ENCODE results near the gene DOCK1.

The DOCK1 gene

DNA sequence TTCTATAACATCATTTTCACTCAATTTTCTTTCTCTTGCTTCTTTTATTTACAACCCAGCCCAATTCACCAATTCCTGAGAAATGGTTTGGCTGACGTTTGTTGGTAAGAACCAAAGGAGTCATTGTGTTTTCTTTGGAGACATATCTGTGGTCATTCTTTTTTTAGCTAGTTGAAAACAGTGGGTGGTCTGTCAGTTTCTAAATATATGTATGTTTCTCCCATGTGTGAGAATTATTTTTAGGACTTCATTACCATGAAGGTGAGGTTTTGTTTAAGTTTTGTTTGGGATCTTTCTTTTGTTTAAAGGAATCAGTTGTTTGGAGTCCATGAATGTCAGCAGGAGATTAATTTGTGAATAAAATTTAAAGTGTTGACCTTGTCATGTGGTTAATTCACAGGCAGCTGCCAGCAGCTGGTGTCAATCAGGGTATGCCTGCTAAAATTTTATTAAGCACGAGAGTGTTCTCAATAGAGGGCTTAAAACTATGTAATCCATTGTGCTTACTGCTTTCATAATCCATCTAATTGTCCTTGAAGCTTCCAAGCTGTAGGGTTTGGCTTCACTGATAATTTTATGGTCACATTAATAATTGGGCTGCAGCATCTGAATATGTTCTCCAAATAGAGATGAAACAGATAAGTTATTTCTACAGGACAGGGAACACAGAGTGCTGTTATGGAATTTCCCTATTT lies 252.4 kb downstream of the DOCK1 start:
- in situ Hi-C loops (cut with MboI; ENCODE audit: low sequenced_read_pairs): no loop called here

DNA sequence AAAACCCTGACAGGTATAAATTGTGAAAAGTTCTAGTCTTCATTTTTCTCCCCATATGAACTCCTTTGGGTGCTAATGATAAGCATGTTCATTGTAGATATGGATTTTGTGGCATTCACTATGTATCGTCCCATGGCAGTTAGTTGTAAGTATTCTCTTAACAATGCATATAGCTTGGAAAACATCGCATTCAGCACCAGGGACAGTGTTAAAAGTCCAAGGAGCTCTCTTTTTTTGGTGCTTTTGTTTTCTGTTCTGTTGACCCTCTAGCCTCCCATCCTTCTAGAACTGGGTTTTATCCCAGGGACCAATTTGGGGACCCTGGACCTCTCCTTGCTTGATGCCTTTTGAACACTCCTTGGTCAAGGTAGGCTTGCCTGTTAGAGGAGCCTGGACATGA lies 253.4 kb downstream of the DOCK1 start:
- in situ Hi-C loops (cut with MboI; ENCODE audit: low sequenced_read_pairs): no loop called here

- in situ Hi-C loops (cut with MboI; ENCODE audit: low sequenced_read_pairs): no loop called here
These were observed 254.5 kb downstream of the DOCK1 start for GRCh38 chr10:127159648-127160245.

DNA sequence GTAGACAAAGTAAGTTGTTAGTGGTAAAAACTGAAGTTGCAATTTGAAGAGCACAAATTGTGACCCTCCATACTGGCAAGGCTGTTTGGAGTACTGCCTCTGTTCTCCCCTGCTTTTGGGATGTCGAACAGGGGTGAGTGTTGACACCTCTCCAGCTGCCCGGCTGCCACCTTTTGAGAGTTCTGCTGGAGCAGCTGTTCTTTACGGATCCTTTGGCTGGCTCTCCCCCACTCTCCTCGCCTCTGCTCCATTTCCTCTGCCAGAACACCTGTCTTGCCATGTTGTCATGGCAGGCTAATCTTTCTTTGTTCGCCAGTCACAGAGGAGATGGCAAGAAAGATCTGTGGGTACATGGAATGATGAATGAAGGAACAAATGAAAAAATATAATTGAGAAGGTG lies 256.3 kb downstream of the DOCK1 start:
- in situ Hi-C loops (cut with MboI; ENCODE audit: low sequenced_read_pairs): no loop called here

DNA sequence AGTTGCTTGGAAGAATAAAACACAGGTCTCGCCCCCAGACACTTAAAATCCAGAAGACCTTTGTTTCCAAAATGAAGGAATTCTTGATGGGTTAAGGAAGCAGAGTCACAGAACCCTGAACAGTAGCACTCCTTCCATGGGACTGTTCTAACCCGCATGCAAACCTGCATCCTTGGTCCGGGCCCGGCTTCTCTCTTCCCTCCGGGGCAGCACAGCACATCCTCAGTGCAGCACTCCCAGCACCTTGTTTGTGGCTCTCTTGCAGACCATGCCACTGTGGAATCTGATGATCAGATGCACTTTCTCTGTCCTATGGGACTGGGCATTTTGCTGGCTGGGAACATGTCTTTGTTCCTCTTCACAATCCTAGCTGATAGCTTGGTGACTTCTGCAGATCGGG lies 257.6 kb downstream of the DOCK1 start:
- in situ Hi-C loops (cut with MboI; ENCODE audit: low sequenced_read_pairs): no loop called here

- in situ Hi-C loops (cut with MboI; ENCODE audit: low sequenced_read_pairs): no loop called here
These were observed 263.0 kb downstream of the DOCK1 start for GRCh38 chr10:127168261-127168660.

GRCh38 chr10:127174866-127175265 lies 269.6 kb downstream of the DOCK1 start:
- in situ Hi-C loops (cut with MboI; ENCODE audit: low sequenced_read_pairs): no loop called here

DNA sequence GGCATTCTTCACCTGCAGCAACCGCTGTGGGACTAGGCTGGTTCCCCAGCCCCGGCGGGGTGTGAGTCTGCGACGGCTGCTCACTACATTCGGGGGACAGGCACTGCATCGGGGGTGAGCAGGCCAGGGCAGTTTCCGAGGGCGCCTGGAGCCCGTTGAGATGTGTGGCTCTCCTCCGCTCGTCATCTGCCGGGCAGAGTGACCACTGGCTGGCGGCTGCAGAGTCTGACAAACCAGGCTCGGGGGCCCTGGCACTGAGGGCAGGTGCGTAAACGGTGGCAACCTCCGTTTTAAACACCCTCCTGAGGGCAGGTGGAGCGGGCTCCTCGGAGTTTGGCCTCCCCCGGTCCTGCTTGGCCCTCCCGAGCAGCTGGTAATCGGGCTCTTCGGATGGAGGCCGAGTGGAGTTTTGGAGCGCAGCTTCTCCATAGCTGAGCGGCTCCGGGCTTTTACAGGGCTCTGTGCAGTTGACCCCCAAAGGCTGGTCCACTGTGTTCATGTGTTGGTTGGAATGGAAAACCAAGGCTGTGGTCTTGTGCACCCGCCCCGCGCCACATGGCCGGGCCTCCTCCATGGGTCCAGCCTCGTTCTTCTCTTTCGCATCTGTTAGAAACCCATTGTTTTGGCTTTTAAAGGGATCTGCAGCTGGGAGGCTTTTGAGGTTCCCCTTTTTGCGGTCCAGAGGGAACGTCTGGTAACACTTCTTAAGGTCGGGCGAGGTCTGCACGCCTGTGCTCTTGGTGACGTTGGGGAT lies 270.3 kb downstream of the DOCK1 start:
- in situ Hi-C loops (cut with MboI; ENCODE audit: low sequenced_read_pairs): no loop called here

GRCh38 chr10:127176649-127177048 lies 271.4 kb downstream of the DOCK1 start:
- in situ Hi-C loops (cut with MboI; ENCODE audit: low sequenced_read_pairs): no loop called here

GRCh38 chr10:127179612-127180250 lies 274.5 kb downstream of the DOCK1 start:
- in situ Hi-C loops (cut with MboI; ENCODE audit: low sequenced_read_pairs): no loop called here

GRCh38 chr10:127182161-127182560 lies 276.9 kb downstream of the DOCK1 start:
- in situ Hi-C loops (cut with MboI; ENCODE audit: low sequenced_read_pairs): no loop called here

DNA sequence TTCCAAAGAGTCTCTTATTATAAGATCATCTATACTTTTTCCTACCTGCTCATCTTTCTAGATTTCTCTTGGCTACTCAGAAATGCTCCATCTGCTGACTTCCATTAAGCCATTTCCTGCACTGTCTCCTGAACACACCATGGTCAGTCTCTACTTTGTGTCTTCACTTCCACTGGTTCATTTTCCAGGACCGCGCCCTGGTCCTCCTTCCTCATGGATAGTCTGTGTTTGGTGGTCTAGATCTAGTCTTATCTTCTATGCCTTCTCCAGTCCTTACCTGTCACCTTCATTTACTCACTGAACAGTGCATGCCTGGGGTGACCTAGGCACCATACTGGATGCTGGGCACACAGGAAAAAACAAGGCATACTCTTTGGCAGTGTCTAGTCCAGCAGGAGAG lies 279.4 kb downstream of the DOCK1 start:
- in situ Hi-C loops (cut with MboI; ENCODE audit: low sequenced_read_pairs): no loop called here

DNA sequence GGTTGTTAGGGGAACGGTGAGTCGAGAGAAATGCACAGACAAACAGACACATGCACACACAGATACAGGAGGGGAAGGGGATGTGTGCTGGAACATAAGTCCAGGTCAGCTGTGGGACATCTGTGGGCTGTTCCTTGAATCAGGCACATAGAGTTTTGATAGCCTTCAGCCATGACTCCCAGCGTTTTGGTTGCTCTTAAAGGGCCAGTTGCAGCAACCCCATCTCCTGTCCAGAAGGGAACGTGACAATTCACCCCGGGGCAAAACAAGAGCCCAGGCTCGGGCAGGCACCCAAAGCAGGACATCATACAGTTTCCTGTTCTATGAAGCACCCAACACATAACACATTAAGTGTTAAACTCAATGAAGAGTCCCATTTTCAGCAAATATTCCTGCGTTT lies 281.6 kb downstream of the DOCK1 start:
- in situ Hi-C loops (cut with MboI; ENCODE audit: low sequenced_read_pairs): no loop called here

DNA sequence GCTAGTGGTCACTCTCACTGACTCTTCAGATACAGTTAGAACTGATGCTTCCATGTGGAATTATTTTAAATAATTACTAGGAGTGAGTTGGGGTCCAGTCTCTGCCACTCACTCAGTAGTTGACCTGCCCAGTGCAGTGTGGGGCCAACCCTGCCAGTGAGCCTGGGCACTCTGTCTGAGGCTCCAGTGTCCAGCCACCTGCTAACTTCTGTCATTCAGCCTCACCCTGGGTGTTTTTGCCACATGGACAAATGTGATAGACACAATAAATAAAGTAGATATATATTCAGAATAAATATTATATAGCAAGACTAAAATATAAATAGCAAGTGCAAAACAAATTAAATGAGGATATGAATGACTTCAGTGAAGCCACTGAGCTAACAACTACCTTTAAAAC lies 284.0 kb downstream of the DOCK1 start:
- in situ Hi-C loops (cut with MboI; ENCODE audit: low sequenced_read_pairs): no loop called here

- in situ Hi-C loops (cut with MboI; ENCODE audit: low sequenced_read_pairs): no loop called here
These were observed 285.2 kb downstream of the DOCK1 start for GRCh38 chr10:127190427-127190826.

DNA sequence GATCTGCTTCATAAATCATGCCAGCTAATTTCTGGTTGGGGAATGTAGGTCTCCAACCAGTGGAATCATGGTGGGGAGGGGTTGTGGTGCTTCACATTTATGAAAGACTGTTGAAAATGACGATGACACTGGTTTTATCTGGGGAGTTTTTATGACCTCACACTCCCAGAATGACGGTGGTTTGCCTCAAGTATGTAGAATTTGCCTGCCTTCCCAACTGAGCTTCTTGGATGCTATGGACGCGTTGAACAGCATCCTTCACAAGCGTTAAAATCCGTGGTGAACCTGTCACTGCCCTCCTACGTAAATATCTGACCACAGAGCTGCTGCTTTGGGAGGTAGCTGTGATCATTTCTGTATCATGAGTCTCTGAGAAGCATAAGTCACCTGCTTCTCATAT lies 287.9 kb downstream of the DOCK1 start:
- in situ Hi-C loops (cut with MboI; ENCODE audit: low sequenced_read_pairs): no loop called here

DNA sequence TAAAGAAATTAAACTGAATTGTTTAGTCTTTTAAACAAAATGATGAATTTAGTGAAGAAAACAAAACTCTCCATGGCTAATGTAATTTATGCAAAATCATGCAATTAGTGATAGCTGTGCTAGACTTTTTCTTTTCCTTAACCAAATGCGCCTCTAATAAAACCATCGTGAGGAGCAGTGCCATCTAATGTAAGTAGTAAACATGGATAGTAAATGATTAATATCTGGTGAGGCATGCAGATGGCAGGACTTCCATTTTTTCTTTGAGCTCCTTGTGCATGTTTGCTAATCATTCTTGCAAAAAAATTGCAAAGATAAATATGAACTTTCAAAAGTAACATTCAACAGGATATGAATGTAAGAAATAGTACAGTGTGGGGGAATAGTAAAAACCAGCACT lies 288.9 kb downstream of the DOCK1 start:
- in situ Hi-C loops (cut with MboI; ENCODE audit: low sequenced_read_pairs): no loop called here

DNA sequence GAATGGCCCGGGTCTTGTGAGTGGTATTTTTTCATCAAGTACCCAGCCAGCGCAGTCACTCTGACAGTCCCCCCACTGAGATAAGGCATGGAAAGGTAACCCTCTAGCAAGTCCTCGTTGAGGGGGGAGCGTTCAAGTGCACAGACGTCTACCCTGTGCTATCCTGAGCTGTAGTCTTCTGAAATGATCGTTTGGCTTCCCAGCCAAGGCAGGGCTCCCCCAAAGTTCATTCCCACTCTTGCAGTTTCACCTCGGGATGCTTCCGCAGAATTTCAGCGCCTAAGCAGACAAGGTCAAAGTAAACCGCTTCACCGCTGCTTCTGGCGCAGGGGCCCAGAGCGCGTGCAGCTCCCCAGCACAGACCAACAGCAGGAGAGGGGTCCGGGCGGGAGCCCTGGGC lies 289.4 kb downstream of the DOCK1 start:
- in situ Hi-C loops (cut with MboI; ENCODE audit: low sequenced_read_pairs): no loop called here

- in situ Hi-C loops (cut with MboI; ENCODE audit: low sequenced_read_pairs): no loop called here
These were observed 289.8 kb downstream of the DOCK1 start for GRCh38 chr10:127195041-127195506.

DNA sequence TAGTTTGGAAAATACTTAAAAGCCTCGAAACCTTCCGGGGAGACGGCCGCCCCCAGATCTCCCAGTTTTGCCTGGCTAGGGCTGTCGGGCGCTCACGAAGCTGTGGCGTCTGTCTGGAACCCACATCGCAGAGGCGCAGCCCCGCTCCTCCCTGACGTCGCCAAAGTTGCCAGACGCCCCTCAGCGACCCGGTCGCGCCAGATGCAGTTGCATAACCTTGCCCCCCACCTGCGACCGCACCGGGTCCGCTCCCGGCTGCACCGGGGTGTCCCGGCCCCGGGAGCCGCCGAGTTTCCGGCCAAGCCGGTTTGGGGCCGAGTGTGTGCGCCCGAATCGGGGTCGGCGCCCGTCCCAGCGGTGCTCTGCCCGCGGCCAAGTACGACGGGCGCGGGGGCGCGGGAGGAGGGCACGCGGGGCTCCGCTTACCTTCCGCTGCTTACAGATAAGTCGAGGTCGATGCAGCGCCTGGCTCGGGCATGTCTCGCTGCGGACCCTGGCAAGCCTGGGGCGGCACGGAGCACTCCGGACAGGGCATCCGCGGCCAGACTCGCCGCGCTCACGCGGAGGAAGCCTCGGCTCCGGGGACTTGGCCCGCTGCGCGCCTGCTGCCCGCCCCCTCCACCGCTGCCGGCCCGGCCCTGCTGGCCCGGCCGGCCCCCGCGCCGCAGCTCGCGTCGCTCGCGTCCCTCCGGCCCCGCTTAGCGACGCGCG lies 290.5 kb downstream of the DOCK1 start:
- in situ Hi-C loops (cut with MboI; ENCODE audit: low sequenced_read_pairs): no loop called here
